Measurements from ENCODE around the gene NELL2.

DNA sequence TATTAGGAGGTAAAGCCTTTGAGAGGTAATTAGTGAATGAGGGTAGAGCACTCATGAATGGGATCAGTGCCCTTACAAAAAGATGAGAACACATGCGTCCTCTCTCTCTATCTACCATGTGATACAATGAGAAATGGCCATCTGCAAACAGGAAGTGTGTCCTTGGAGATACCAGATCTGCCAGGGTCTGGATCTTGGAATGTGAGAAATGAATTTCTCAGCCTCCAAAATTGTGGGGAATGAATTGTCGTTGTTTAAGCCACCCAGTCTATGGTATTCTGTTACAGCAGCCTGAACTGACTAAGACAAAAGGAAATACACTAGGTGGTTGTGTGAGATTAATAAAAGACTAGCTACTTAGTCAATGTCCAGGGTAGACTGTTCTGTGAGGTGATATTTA, 366.6 kb downstream of the NELL2 start:
- TF ChIP-seq POLR2AphosphoS5 (IDR thresholded peaks at IDR 0.05; ENCODE audit: borderline replicate concordance, low read depth, low read length) (no peak), EZH2 (IDR thresholded peaks at IDR 0.05) (no peak)

Data from SK-N-MC (cell line).